Liver (tissue), 9 donors: ENCODE measurements around the gene AIF1. TPM values are rescaled to one million over a fixed set of nuclear protein-coding genes. Genes with fewer than 3 reads are reported as not detected.

Experiments used
- DNase-seq: peaks from one replicate; pipeline ENCODE4 v3.0.0-alpha.2; 2017; ENCODE audit warnings: low spot score
- H3K27ac ChIP-seq, 2 donors: one replicate each; pipeline ENCODE4 v1.7.0; 2013; ENCODE audit warnings: inconsistent platforms in 2 of 2, low read length in 2 of 2, control low read depth in 1 of 2, low read depth in 1 of 2, mild to moderate bottlenecking in 1 of 2
- H3K27me3 ChIP-seq, 4 donors: one replicate each; pipeline versions ENCODE4 v1.6.1 to v1.7.0; 2013; ENCODE audit warnings: low read length in 3 of 4, inconsistent platforms in 1 of 4, mild to moderate bottlenecking in 1 of 4, moderate library complexity in 1 of 4; ENCODE audit not compliant: control insufficient read depth in 4 of 4, insufficient read depth in 4 of 4
- H3K36me3 ChIP-seq, 4 donors: one replicate each; pipeline versions ENCODE4 v1.6.1 to v1.7.0; 2013; ENCODE audit warnings: low read length in 3 of 4, mild to moderate bottlenecking in 3 of 4, low read depth in 1 of 4, moderate library complexity in 1 of 4; ENCODE audit not compliant: control insufficient read depth in 4 of 4, insufficient read depth in 3 of 4
- H3K4me1 ChIP-seq, 4 donors: one replicate each; pipeline versions ENCODE4 v1.6.1 to v1.7.0; 2013; ENCODE audit warnings: low read length in 3 of 4, mild to moderate bottlenecking in 3 of 4, moderate library complexity in 1 of 4; ENCODE audit not compliant: control insufficient read depth in 4 of 4, insufficient read depth in 4 of 4
- H3K4me3 ChIP-seq, 3 donors: one replicate each; pipeline versions ENCODE4 v1.6.1 to v1.7.0; 2013; ENCODE audit warnings: low read length in 3 of 3, control low read depth in 1 of 3, low read depth in 1 of 3, mild to moderate bottlenecking in 1 of 3
- H3K9ac ChIP-seq, 2 donors: one replicate each; pipeline ENCODE4 v1.7.0; 2013; ENCODE audit warnings: low read length in 2 of 2, mild to moderate bottlenecking in 2 of 2, moderate library complexity in 2 of 2, control low read depth in 1 of 2, low read depth in 1 of 2
- H3K9me3 ChIP-seq, 4 donors: one replicate each; pipeline versions ENCODE4 v1.6.1 to v1.7.0; 2013; ENCODE audit warnings: low read length in 3 of 4; ENCODE audit not compliant: control insufficient read depth in 4 of 4
- ATF3 ChIP-seq: IDR thresholded peaks from 2 replicates; pipeline ENCODE4 v1.6.1; 2016; ENCODE audit warnings: antibody characterized with exemption
- CTCF ChIP-seq: fragments of 150-350 bp; IDR thresholded peaks from 2 replicates; pipeline ENCODE4 v1.5.1; 2017; ENCODE audit warnings: improper control_type of control experiment, low read depth, low read length; ENCODE audit not compliant: missing input control
- EGR1 ChIP-seq, 2 donors: IDR thresholded peaks; 2 replicates each; pipeline ENCODE4 v1.6.1; 2016 to 2018; ENCODE audit warnings: antibody characterized with exemption in 2 of 2, low read depth in 2 of 2
- FOXA1 ChIP-seq: IDR thresholded peaks from 2 replicates; pipeline ENCODE4 v1.6.1; 2016; ENCODE audit warnings: antibody characterized with exemption
- FOXA2 ChIP-seq: IDR thresholded peaks from 2 replicates; pipeline ENCODE4 v1.6.1; 2016; ENCODE audit warnings: antibody characterized with exemption
- GABPA ChIP-seq, 2 donors: IDR thresholded peaks in 1 of 2; conservative IDR thresholded peaks in 1 of 2; 2 replicates each; pipeline ENCODE4 v1.6.1; 2016; ENCODE audit warnings: antibody characterized with exemption in 2 of 2, mild to moderate bottlenecking in 1 of 2, moderate library complexity in 1 of 2
- HNF4A ChIP-seq, 2 donors: conservative IDR thresholded peaks; 2 replicates each; pipeline ENCODE4 v1.6.1; 2016; ENCODE audit warnings: antibody characterized with exemption in 2 of 2, mild to moderate bottlenecking in 2 of 2
- HNF4G ChIP-seq: IDR thresholded peaks from 2 replicates; pipeline ENCODE4 v1.6.1; 2016; ENCODE audit warnings: antibody characterized with exemption
- JUND ChIP-seq, 2 donors: IDR thresholded peaks; 2 replicates each; pipeline ENCODE4 v1.6.1; 2016; ENCODE audit warnings: antibody characterized with exemption in 2 of 2
- MAX ChIP-seq: IDR thresholded peaks from 2 replicates; pipeline ENCODE4 v1.6.1; 2016; ENCODE audit warnings: antibody characterized with exemption
- NR2F2 ChIP-seq: IDR thresholded peaks from 2 replicates; pipeline ENCODE4 v1.6.1; 2016; ENCODE audit warnings: antibody characterized with exemption
- RAD21 ChIP-seq, 2 donors: IDR thresholded peaks; 2 replicates each; pipeline ENCODE4 v1.6.1; 2016; ENCODE audit warnings: antibody characterized with exemption in 2 of 2, mild to moderate bottlenecking in 2 of 2
- REST ChIP-seq: IDR thresholded peaks from 2 replicates; pipeline ENCODE4 v1.6.1; 2016; ENCODE audit warnings: antibody characterized with exemption, mild to moderate bottlenecking
- RXRA ChIP-seq, 2 donors: IDR thresholded peaks; 2 replicates each; pipeline ENCODE4 v1.6.1; 2017 to 2018; ENCODE audit warnings: antibody characterized with exemption in 2 of 2, mild to moderate bottlenecking in 1 of 2
- SP1 ChIP-seq: IDR thresholded peaks from 2 replicates; pipeline ENCODE4 v1.6.1; 2018; ENCODE audit warnings: antibody characterized with exemption, mild to moderate bottlenecking
- TAF1 ChIP-seq: conservative IDR thresholded peaks from 2 replicates; pipeline ENCODE4 v1.6.1; 2016; ENCODE audit warnings: antibody characterized with exemption, mild to moderate bottlenecking
- YY1 ChIP-seq: IDR thresholded peaks from 2 replicates; pipeline ENCODE4 v1.6.1; 2016; ENCODE audit warnings: antibody characterized with exemption, mild to moderate bottlenecking
- ZBTB33 ChIP-seq: IDR thresholded peaks from 2 replicates; pipeline ENCODE4 v1.6.1; 2016; ENCODE audit warnings: antibody characterized with exemption
- WGBS: extraction: QIAGEN DNeasy Blood & Tissue Kit; methylation state at CpG from one replicate; pipeline ENCODE4 v1.1.7; 2013; 5-methylcytosine and 5-hydroxymethylcytosine counted together
- polyA plus RNA-seq, 2 donors: library from polyadenylated mRNA; stranded (reverse) in 1 of 2; unstranded in 1 of 2; fragments of 200-250 nt in 1 of 2; fragments of >200 nt in 1 of 2; fragmentation: Nextera tagmentation in 1 of 2; extraction: Ambion mirVana in 1 of 2; gene quantifications; one replicate each; pipeline versions ENCODE4 v1.2.1 to v1.2.3, GENCODE V29; 2013 to 2015
- total RNA-seq, 2 donors: library from RNA; depleted of rRNA; stranded (reverse); fragments of >200 nt; gene quantifications; one replicate each; pipeline ENCODE4 v1.2.3, GENCODE V29; 2014
- donor health status: healthy.
- donor health status: healthy.
- donor health status: healthy.
- donor health status: healthy.
- donor health status: healthy.

The AIF1 gene
- total and polyA plus RNA-seq, 4 donors = 12.2 to 46.8 (median 26.7) TPM

GRCh38 chr6:31639449-31639861 is 24.4 kb downstream of the AIF1 start:
- no peak overlapping the region for H3K27ac ChIP-seq
- 92% methylated on average over 10 of the region's 10 CpGs for WGBS

GRCh38 chr6:31640612-31641011 is 25.6 kb downstream of the AIF1 start:
- peaks cover 34 to 89% (median 64%) of the 10 kb centered on the region in 4 donors for H3K36me3 ChIP-seq
- H3K9ac ChIP-seq = no peak overlapping the region
- 98% methylated on average over 6 of the region's 6 CpGs for WGBS
- no peak overlapping the region for H3K4me3 ChIP-seq
- no peak for TF ChIP-seq YY1
- TF ChIP-seq HNF4A (conservative IDR thresholded peaks at IDR 0.05) = no peak
- H3K27ac ChIP-seq = no peak overlapping the region
- H3K4me1 ChIP-seq = peaks cover 0 to 25% (median 19%) of the 10 kb centered on the region in 4 donors
- H3K9me3 ChIP-seq = no peaks in the 10 kb centered on the region
- H3K27me3 ChIP-seq = no peaks in the 10 kb centered on the region
- DNase-seq = no peak

More at GRCh38 chr6:31639449-31639861, 24.4 kb downstream of the AIF1 start:
- peaks cover 0 to 27% (median 22%) of the 10 kb centered on the region in 4 donors for H3K4me1 ChIP-seq
- peaks cover 36 to 87% (median 60%) of the 10 kb centered on the region in 4 donors for H3K36me3 ChIP-seq
- H3K9me3 ChIP-seq = no peaks in the 10 kb centered on the region
- no peak overlapping the region for H3K4me3 ChIP-seq
- no peak for TF ChIP-seq NR2F2
- no peak for TF ChIP-seq JUND (IDR thresholded peaks at IDR 0.05)
- TF ChIP-seq MAX = no peak
- TF ChIP-seq YY1 = no peak
- no peak for TF ChIP-seq ATF3
- TF ChIP-seq FOXA1 = no peak
- no peak for TF ChIP-seq GABPA (IDR thresholded peaks at IDR 0.05 in 1 of 2, conservative IDR thresholded peaks at IDR 0.05 in 1 of 2)
- TF ChIP-seq REST = no peak
- no peak for DNase-seq
- H3K27me3 ChIP-seq = no peaks in the 10 kb centered on the region
- H3K9ac ChIP-seq = no peak overlapping the region

GRCh38 chr6:31641370-31641769 is 26.3 kb downstream of the AIF1 start:
- peaks cover 31 to 89% (median 64%) of the 10 kb centered on the region in 4 donors for H3K36me3 ChIP-seq
- WGBS = 88% methylated on average over 4 of the region's 4 CpGs
- DNase-seq = no peak
- no peaks in the 10 kb centered on the region for H3K9me3 ChIP-seq
- no peak overlapping the region for H3K4me3 ChIP-seq
- no peaks in the 10 kb centered on the region for H3K27me3 ChIP-seq
- H3K4me1 ChIP-seq = peaks cover 0 to 25% (median 19%) of the 10 kb centered on the region in 4 donors
- H3K27ac ChIP-seq = no peak overlapping the region
- H3K9ac ChIP-seq = no peak overlapping the region
- TF ChIP-seq EGR1 (IDR thresholded peaks at IDR 0.05; ENCODE audit: low read depth in 2 of 2) = no peak
- no peak for TF ChIP-seq FOXA2
- TF ChIP-seq NR2F2 = no peak
- no peak for TF ChIP-seq ATF3
- no peak for TF ChIP-seq RAD21 (IDR thresholded peaks at IDR 0.05)
- TF ChIP-seq CTCF = no peak
- TF ChIP-seq SP1 = no peak
- no peak for TF ChIP-seq YY1
- no peak for TF ChIP-seq RXRA (IDR thresholded peaks at IDR 0.05)
- no peak for TF ChIP-seq FOXA1
- TF ChIP-seq JUND (IDR thresholded peaks at IDR 0.05) = no peak
- no peak for TF ChIP-seq HNF4A (conservative IDR thresholded peaks at IDR 0.05)
- TF ChIP-seq TAF1 = no peak
- TF ChIP-seq ZBTB33 = no peak
- TF ChIP-seq HNF4G = no peak
- no peak for TF ChIP-seq MAX
- TF ChIP-seq GABPA (IDR thresholded peaks at IDR 0.05 in 1 of 2, conservative IDR thresholded peaks at IDR 0.05 in 1 of 2) = no peak
